ENCODE data around the gene NRP2.
A peak's percentile ranks its signal among the peaks of the same experiment; 100 is the strongest.

Gene NRP2

GRCh38 chr2:205675861-205676516 lies 6.3 kb upstream of the NRP2 start:
- H3K4me3 ChIP-seq (ENCODE audit: low read length), result no peak overlapping the region
- TF ChIP-seq ZNF274 (IDR thresholded peaks at IDR 0.05; ENCODE audit: low read depth, low read length), result no peak

GRCh38 chr2:205678541-205679142 lies 3.7 kb upstream of the NRP2 start:
- no peak for TF ChIP-seq ZNF274 (IDR thresholded peaks at IDR 0.05; ENCODE audit: low read depth, low read length)
- H3K4me3 ChIP-seq (ENCODE audit: low read length), result no peak overlapping the region

GRCh38 chr2:205679410-205680009 lies 2.8 kb upstream of the NRP2 start:
- H3K4me3 ChIP-seq (ENCODE audit: low read length), result no peak overlapping the region
- TF ChIP-seq ZNF274 (IDR thresholded peaks at IDR 0.05; ENCODE audit: low read depth, low read length), result no peak

GRCh38 chr2:205680067-205680466 lies 2.2 kb upstream of the NRP2 start:
- TF ChIP-seq ZNF274 (IDR thresholded peaks at IDR 0.05; ENCODE audit: low read depth, low read length), result no peak
- no peak overlapping the region for H3K4me3 ChIP-seq (ENCODE audit: low read length)

GRCh38 chr2:205680903-205681302 lies 1.4 kb upstream of the NRP2 start:
- TF ChIP-seq ZNF274 (IDR thresholded peaks at IDR 0.05; ENCODE audit: low read depth, low read length), result no peak
- no peak overlapping the region for H3K4me3 ChIP-seq (ENCODE audit: low read length)

- no peak for TF ChIP-seq ZNF274 (IDR thresholded peaks at IDR 0.05; ENCODE audit: low read depth, low read length)
- H3K4me3 ChIP-seq (ENCODE audit: low read length), result peak overlapping the region; percentile 38; the same call in 1 of the 2 replicates
Observed at GRCh38 chr2:205681401-205682238, 681 bp upstream of the NRP2 start.

- TF ChIP-seq ZNF274 (IDR thresholded peaks at IDR 0.05; ENCODE audit: low read depth, low read length), result no peak
- H3K4me3 ChIP-seq (ENCODE audit: low read length), result peak overlapping the region; percentile 38; the same call in 1 of the 2 replicates
Observed at GRCh38 chr2:205682971-205683501, 735 bp downstream of the NRP2 start.

GRCh38 chr2:205683502-205684367 lies 1.4 kb downstream of the NRP2 start:
- no peak overlapping the region for H3K4me3 ChIP-seq (ENCODE audit: low read length)

GRCh38 chr2:205684871-205685313 lies 2.6 kb downstream of the NRP2 start:
- no peak overlapping the region for H3K4me3 ChIP-seq (ENCODE audit: low read length)
- no peak for TF ChIP-seq ZNF274 (IDR thresholded peaks at IDR 0.05; ENCODE audit: low read depth, low read length)

More at GRCh38 chr2:205683502-205684367, 1.4 kb downstream of the NRP2 start:
- TF ChIP-seq ZNF274 (IDR thresholded peaks at IDR 0.05; ENCODE audit: low read depth, low read length), result no peak

- no peak overlapping the region; the same call in 1 of the 2 replicates for H3K4me3 ChIP-seq (ENCODE audit: low read length)
Observed at GRCh38 chr2:205685314-205686055, 3.2 kb downstream of the NRP2 start.

GRCh38 chr2:205686056-205686782 lies 3.9 kb downstream of the NRP2 start:
- H3K4me3 ChIP-seq (ENCODE audit: low read length), result no peak overlapping the region; the same call in 1 of the 2 replicates
- TF ChIP-seq ZNF274 (IDR thresholded peaks at IDR 0.05; ENCODE audit: low read depth, low read length), result no peak

More at GRCh38 chr2:205685314-205686055, 3.2 kb downstream of the NRP2 start:
- TF ChIP-seq ZNF274 (IDR thresholded peaks at IDR 0.05; ENCODE audit: low read depth, low read length), result no peak

Data from GM08714 (cell line).